GM12865 (cell line): ENCODE results near the gene RFTN1.

ENCODE experiments used
- DNase-seq: peaks from one replicate; pipeline ENCODE4 v3.0.0; 2010; ENCODE audit warnings: low read depth
- H3K4me3 ChIP-seq: 2 replicates; pipeline ENCODE4 v1.5.1; 2011; ENCODE audit warnings: mild to moderate bottlenecking, low read depth, low read length, control low read depth
- CTCF ChIP-seq: IDR thresholded peaks from 2 replicates; pipeline ENCODE4 v1.5.1; 2011; ENCODE audit warnings: low read length, control low read depth, low read depth, inconsistent platforms; ENCODE audit not compliant: insufficient read depth; ENCODE audit errors: missing control alignments

RFTN1 gene

GRCh38 chr3:16538507-16538906 is 25.0 kb upstream of the RFTN1 start:
- no peak for TF ChIP-seq CTCF
- H3K4me3 ChIP-seq = no peak overlapping the region
- DNase-seq = no peak

- H3K4me3 ChIP-seq = no peak overlapping the region
- TF ChIP-seq CTCF = no peak
- DNase-seq = no peak
Measured at GRCh38 chr3:16536996-16537395, 23.5 kb upstream of the RFTN1 start.

- TF ChIP-seq CTCF = no peak
- DNase-seq = no peak
Measured at GRCh38 chr3:16536344-16536663, 22.8 kb upstream of the RFTN1 start.

GRCh38 chr3:16534640-16535262 is 21.3 kb upstream of the RFTN1 start:
- TF ChIP-seq CTCF = no peak
- H3K4me3 ChIP-seq = no peak overlapping the region
- no peak for DNase-seq

More at GRCh38 chr3:16536344-16536663, 22.8 kb upstream of the RFTN1 start:
- H3K4me3 ChIP-seq = no peak overlapping the region

- H3K4me3 ChIP-seq = no peak overlapping the region
- no peak for TF ChIP-seq CTCF
- no peak for DNase-seq
Measured at GRCh38 chr3:16533928-16534574, 20.6 kb upstream of the RFTN1 start.

- no peak overlapping the region for H3K4me3 ChIP-seq
- DNase-seq = no peak
- TF ChIP-seq CTCF = no peak
Measured at GRCh38 chr3:16529264-16529663, 15.8 kb upstream of the RFTN1 start.

GRCh38 chr3:16528581-16528993 is 15.1 kb upstream of the RFTN1 start:
- DNase-seq = no peak
- no peak overlapping the region for H3K4me3 ChIP-seq
- TF ChIP-seq CTCF = no peak
